Measurements from ENCODE around the gene BAZ1B. TPM values are rescaled to one million over a fixed set of nuclear protein-coding genes. Genes with fewer than 3 reads are reported as not detected.

The BAZ1B gene
- total and polyA plus RNA-seq, 2 of the 4 experiments (the other 2 are of a cell fraction), result 20.2 to 45.0 TPM

DNA sequence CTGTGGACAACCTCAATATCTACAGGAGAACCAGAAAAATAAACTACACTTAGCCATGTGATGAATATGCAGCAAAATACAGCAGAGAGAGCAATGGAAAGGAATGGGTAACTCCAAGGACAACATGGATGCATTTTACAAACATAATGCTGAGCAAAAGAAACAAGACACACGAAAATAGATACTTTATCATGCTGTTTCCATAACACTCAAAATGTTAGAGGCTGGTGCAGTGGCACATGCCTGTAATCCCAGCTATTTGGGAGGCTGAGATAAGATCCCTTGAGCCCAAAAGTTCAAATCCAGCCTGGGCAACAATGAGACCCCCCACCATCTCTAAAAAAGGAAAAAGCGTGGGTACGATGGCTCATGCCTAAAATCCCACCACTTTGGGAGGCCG is 27.1 kb upstream of the BAZ1B start:
- Histone ChIP-seq H4K8ac (ENCODE audit: low read depth in 2 of 2, low read length in 2 of 2) (no peak overlapping the region), H3K18ac (ENCODE audit: low read depth, low read length) (no peak overlapping the region), H3K36me3 (ENCODE audit: control insufficient read depth, insufficient read depth, low read length) (peaks cover 24% of the 10 kb centered on the region), H3K9ac (ENCODE audit: low read depth, low read length) (no peak overlapping the region), H3K4me2 (ENCODE audit: low read depth, low read length) (no peak overlapping the region), H2AK5ac (ENCODE audit: low read depth, low read length) (no peak overlapping the region), H3K56ac (ENCODE audit: extremely low read depth, insufficient read depth, low read length) (no peak overlapping the region), H2BK5ac (ENCODE audit: low read depth, low read length, poor library complexity, severe bottlenecking) (no peak overlapping the region), H2AK9ac (replicated peaks; ENCODE audit: low read depth, low read length, poor library complexity) (no peak overlapping the region), H3K9me3 (ENCODE audit: control insufficient read depth, insufficient read depth, low read length) (no peaks in the 10 kb centered on the region), H3K79me1 (ENCODE audit: low read depth in 1 of 2, low read length in 2 of 2) (peaks cover 38 to 78% of the 10 kb centered on the region in 2 experiments), H4K5ac (ENCODE audit: low read depth, low read length) (no peak overlapping the region), H4K20me1 (ENCODE audit: insufficient read depth, low read length) (peaks cover 29% of the 10 kb centered on the region), H2AFZ (replicated peaks; ENCODE audit: low read length, poor library complexity) (no peak overlapping the region), H3K14ac (replicated peaks; ENCODE audit: low read depth, low read length) (no peak overlapping the region), H2BK120ac (ENCODE audit: low read depth, low read length) (no peak overlapping the region), H3K9me1 (ENCODE audit: insufficient read depth, low read length) (0 out of 2 replicates have a peak, but pooled peaks cover 9% of the 10 kb centered on the region), H3K23ac (ENCODE audit: low read depth, low read length) (no peak overlapping the region), H4K91ac (ENCODE audit: insufficient read depth, low read depth, low read length) (no peak overlapping the region), H3K4me3 (ENCODE audit: insufficient read depth, low read depth, low read length) (no peak overlapping the region), H2BK20ac (ENCODE audit: low read depth, low read length) (no peak overlapping the region), H3K27ac (ENCODE audit: insufficient read depth, low read length) (no peak overlapping the region), H2BK15ac (ENCODE audit: low read depth, low read length) (no peak overlapping the region), H3K4me1 (ENCODE audit: control insufficient read depth, insufficient read depth, low read length) (no peaks in the 10 kb centered on the region), H3K27me3 (ENCODE audit: control insufficient read depth, insufficient read depth, low read length) (no peaks in the 10 kb centered on the region), H3K4ac (ENCODE audit: low read depth, low read length) (no peak overlapping the region)
- TF ChIP-seq CHD1 (IDR thresholded peaks at IDR 0.05; ENCODE audit: low read depth, low read length) (no peak), MXI1 (IDR thresholded peaks at IDR 0.05; ENCODE audit: borderline replicate concordance, low read depth, low read length) (no peak), MAZ (IDR thresholded peaks at IDR 0.05; ENCODE audit: borderline replicate concordance, low read depth, low read length) (no peak), RCOR1 (IDR thresholded peaks at IDR 0.05; ENCODE audit: insufficient replicate concordance, low read length) (no peak)
- dilution Hi-C loops (cut with HindIII; ENCODE audit: low sequenced_read_pairs, unreplicated experiment) (no loop called here), in situ Hi-C loops (cut with MboI; ENCODE audit: low sequenced_read_pairs) (no loop called here), intact Hi-C loops (cut with micrococcal nuclease) (no loop called here)
- WGBS, 2 experiments (ENCODE audit: extremely low coverage in 2 of 2, insufficient read length in 1 of 2), result no CpG with 5 or more reads among the region's 4 CpGs
- ChIA-PET CTCF (interaction anchor here (1.0 kb wide), 1 partner anchor 9 kb away, joined by 5 read pairs; no protein-coding TSS in a partner anchor), POLR2A (ENCODE audit: unreplicated experiment) (no interaction called here)
- no peak for DNase-seq
- no TSS peak for BruUV-seq (replicated peaks)
- ATAC-seq (ENCODE audit: low read depth), result no peak
